ENCODE measurements around the gene MN1. TPM values are rescaled to one million over a fixed set of nuclear protein-coding genes. Genes with fewer than 3 reads are reported as not detected.
A peak's percentile ranks its signal among the peaks of the same experiment; 100 is the strongest.

MN1 gene
- total and polyA plus RNA-seq, 2 of the 8 experiments (the other 6 are each of a cell fraction or from before 2014, with no cell fraction given): 3.1 to 4.9 TPM

GRCh38 chr22:27798511-27799014 lies 3.0 kb downstream of the MN1 start (continued):
- peak; percentile 50; the same call in 1 of the 2 replicates for TF ChIP-seq MAX (IDR thresholded peaks at IDR 0.05)
